Fibroblast of villous mesenchyme (primary cell): Measurements from ENCODE around the gene BCAT1. TPM values are rescaled to one million over a fixed set of nuclear protein-coding genes. Genes with fewer than 3 reads are reported as not detected.
A peak's percentile ranks its signal among the peaks of the same experiment; 100 is the strongest.
"Not testable (repeated sequence)": the region's sequence is repeated elsewhere in the genome, so short reads cannot be mapped to it uniquely, and the experiment has no call there.

Experiments used
- DNase-seq: peaks from one replicate; pipeline ENCODE4 v3.0.0-alpha.2; 2010; ENCODE audit warnings: low read depth
- H3K4me3 ChIP-seq: 2 replicates; pipeline ENCODE4 v1.5.1; 2011; ENCODE audit warnings: low read depth, mild to moderate bottlenecking, low read length
- total RNA-seq: library from RNA; depleted of rRNA; stranded (reverse); fragments of >200 nt; gene quantifications from 2 replicates; pipeline ENCODE4 v1.2.3, GENCODE V29; 2012
- TF ChIP-seq, protein P1 (sequence below): IDR thresholded peaks from 2 replicates; pipeline ENCODE4 v1.5.1; 2012; ENCODE audit warnings: low read depth, mild to moderate bottlenecking, low read length; ENCODE audit not compliant: insufficient read depth

BCAT1 gene
- total RNA-seq, 1 donor, result 199 TPM

GRCh38 chr12:24960222-24960855 lies 11.4 kb upstream of the BCAT1 start:
- DNase-seq, result peak; percentile 59
- TF ChIP-seq, protein P1, sequence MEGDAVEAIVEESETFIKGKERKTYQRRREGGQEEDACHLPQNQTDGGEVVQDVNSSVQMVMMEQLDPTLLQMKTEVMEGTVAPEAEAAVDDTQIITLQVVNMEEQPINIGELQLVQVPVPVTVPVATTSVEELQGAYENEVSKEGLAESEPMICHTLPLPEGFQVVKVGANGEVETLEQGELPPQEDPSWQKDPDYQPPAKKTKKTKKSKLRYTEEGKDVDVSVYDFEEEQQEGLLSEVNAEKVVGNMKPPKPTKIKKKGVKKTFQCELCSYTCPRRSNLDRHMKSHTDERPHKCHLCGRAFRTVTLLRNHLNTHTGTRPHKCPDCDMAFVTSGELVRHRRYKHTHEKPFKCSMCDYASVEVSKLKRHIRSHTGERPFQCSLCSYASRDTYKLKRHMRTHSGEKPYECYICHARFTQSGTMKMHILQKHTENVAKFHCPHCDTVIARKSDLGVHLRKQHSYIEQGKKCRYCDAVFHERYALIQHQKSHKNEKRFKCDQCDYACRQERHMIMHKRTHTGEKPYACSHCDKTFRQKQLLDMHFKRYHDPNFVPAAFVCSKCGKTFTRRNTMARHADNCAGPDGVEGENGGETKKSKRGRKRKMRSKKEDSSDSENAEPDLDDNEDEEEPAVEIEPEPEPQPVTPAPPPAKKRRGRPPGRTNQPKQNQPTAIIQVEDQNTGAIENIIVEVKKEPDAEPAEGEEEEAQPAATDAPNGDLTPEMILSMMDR, result peak; percentile 78
- H3K4me3 ChIP-seq, result no peak overlapping the region

DNA sequence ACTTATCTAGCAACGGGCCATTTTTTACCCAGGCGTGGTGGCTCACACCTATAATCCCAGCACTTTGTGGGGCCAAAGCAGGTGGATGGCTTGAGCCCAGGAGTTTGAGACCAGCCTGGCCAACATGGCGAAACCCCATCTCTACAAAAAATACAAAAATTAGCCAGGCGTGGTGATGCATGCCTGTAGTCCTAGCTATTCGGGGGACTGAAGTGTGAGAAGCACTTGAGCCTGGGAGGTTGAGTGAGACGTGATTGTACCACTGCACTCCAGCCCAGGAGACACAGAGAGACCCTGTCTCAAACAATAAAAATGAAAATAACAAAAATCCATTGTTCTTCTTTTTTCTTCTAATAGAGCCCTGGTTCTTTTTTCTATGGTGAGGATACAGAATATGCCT lies 7.5 kb upstream of the BCAT1 start:
- not testable (repeated sequence) for H3K4me3 ChIP-seq, DNase-seq

GRCh38 chr12:24955853-24956252 lies 7.0 kb upstream of the BCAT1 start:
- no peak for DNase-seq
- no peak overlapping the region for H3K4me3 ChIP-seq
- TF ChIP-seq, protein P1, result no peak

GRCh38 chr12:24955389-24955788 lies 6.5 kb upstream of the BCAT1 start:
- no peak for DNase-seq
- TF ChIP-seq, protein P1, result no peak
- no peak overlapping the region for H3K4me3 ChIP-seq

GRCh38 chr12:24954261-24954660 lies 5.4 kb upstream of the BCAT1 start:
- DNase-seq, result peak; percentile 85
- TF ChIP-seq, protein P1, result no peak
- no peak overlapping the region for H3K4me3 ChIP-seq

DNA sequence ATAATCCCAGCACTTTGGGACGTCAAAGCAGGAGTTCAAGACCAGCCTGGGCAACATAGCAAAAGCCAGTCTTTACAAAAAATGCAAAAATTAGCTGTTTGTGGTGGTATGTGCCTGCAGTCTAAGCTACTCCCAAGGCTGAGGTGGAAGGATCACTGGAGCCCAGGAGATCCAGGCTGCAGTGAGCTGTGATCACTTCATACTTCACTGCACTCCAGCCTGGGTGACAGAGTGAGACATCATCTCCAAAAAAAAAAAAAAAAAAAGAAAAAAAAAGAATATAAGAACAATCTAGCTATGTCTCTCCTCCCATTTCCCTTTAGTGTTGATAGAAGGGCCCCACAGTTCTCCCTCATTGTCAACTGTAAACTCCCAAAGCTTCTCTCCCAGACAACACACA lies 3.5 kb upstream of the BCAT1 start:
- TF ChIP-seq, protein P1, result no peak
- no peak for DNase-seq
- no peak overlapping the region for H3K4me3 ChIP-seq

DNA sequence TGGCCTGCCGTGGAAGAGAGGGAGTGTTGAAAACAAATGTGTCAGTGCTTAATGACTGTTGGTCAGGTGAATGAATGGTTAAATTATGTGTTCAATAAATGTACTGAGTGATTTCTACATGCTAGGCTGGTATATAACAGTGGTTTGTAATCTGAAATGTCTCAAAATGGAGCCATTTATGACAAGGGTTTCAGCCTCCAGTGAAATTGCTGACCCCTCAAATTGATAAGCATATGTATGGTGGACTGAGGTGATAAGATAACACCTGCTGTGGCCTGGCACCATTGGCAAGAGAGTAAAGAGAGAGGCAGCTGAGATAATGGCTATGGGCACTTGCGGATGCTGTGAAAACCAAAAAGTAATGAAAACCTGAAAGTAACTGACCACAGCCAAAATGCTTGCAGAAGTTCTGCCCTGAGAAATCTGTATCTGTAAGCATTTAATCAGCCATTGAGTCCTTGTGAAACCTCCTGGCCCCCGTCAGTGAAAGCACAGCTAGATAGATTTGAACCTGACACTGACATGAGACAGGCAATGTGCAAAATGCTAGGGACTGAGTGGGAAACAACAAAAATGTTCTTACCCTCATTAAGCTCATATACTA lies 1.4 kb upstream of the BCAT1 start:
- DNase-seq, result peak; percentile 39

More for the DNA sequence above, 1.4 kb upstream of the BCAT1 start:
- TF ChIP-seq, protein P1, result no peak
- no peak overlapping the region for H3K4me3 ChIP-seq
